Measurements from ENCODE around the gene ABR. TPM values are rescaled to one million over a fixed set of nuclear protein-coding genes. Genes with fewer than 3 reads are reported as not detected.
"Not testable (repeated sequence)": the region's sequence is repeated elsewhere in the genome, so short reads cannot be mapped to it uniquely, and the experiment has no call there.

ABR gene
- polyA plus RNA-seq, 3 donors, result 55.2 to 63.0 (median 58.7) TPM

DNA sequence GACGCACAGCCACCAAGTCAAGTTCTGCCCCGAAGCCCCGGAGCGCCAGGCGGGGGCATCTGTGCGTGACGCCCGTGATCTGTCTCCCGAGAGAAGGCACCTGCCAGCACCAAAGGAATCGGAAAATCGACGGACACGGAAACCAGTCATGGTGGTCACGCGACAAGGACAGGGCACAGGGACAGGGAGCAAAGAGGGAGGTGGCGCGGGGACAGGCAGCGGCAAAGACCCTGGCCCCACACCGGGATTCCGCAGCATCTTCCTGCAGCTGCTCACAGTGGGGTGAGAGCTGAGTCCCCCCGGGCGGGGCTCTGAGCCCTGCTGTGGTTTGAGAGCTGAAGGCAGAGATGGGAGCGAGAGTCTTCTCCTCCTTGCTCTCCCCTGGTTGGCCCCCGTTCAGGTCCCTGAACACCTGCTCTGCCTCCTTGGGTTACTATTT, 56.4 kb downstream of the ABR start:
- no peak for DNase-seq

GRCh38 chr17:1122533-1123392, 57.0 kb downstream of the ABR start:
- peak; percentile 62 for DNase-seq

GRCh38 chr17:1121442-1121817, 58.4 kb downstream of the ABR start:
- not testable (repeated sequence) for DNase-seq

GRCh38 chr17:1120596-1121441, 59.0 kb downstream of the ABR start:
- DNase-seq, result no peak

GRCh38 chr17:1119924-1120323, 59.9 kb downstream of the ABR start:
- DNase-seq, result no peak

- no peak for DNase-seq
Measured at GRCh38 chr17:1116602-1117001, 63.2 kb downstream of the ABR start.

GRCh38 chr17:1112875-1113274, 66.9 kb downstream of the ABR start:
- no peak for DNase-seq

DNA sequence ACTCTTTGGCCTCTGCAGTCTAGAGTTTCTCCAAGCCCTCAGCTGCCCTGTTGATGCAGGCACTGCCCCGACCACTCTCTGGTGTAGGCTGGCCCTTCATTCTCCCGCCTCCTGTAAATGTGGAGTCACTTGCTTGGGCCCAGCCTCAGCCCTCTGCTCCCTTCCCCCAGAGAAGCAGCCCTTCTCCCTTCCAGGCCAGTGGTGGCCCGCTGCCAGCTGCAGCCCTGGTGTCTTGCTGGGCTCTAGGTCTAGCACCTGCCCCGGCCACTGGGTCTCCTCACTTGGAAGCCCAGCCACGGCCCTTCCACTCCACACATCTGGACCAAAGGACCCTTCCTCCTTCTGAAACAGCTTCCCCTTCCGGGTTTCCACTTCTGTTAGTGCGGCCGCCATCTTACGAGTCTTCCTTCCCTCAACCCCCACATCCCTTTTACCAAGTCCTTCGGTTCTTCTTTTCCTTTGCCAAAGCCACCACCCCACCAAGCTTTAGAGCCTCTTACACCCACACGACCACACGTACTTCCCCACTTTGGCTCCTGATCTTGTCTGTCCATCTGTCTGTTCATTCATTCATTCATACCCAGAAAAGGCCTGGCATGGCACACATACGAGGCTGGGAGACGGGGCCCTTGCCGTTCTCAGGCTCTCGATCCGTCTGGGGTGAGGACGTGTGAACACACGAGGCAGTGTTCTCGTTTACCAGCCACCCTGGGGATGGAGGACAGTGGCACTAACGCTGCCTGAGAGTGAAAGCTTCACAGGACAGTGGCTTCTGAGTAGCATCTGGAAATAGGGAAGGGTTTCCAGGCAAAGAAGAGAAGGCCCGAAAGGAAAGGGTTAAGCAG, 68.0 kb downstream of the ABR start:
- DNase-seq, result no peak

- DNase-seq, result peak; percentile 42
Measured at GRCh38 chr17:1110862-1111598, 68.8 kb downstream of the ABR start.

- no peak for DNase-seq
Measured at GRCh38 chr17:1110541-1110861, 69.3 kb downstream of the ABR start.

GRCh38 chr17:1109606-1110540, 69.9 kb downstream of the ABR start:
- peak; percentile 42 for DNase-seq

DNA sequence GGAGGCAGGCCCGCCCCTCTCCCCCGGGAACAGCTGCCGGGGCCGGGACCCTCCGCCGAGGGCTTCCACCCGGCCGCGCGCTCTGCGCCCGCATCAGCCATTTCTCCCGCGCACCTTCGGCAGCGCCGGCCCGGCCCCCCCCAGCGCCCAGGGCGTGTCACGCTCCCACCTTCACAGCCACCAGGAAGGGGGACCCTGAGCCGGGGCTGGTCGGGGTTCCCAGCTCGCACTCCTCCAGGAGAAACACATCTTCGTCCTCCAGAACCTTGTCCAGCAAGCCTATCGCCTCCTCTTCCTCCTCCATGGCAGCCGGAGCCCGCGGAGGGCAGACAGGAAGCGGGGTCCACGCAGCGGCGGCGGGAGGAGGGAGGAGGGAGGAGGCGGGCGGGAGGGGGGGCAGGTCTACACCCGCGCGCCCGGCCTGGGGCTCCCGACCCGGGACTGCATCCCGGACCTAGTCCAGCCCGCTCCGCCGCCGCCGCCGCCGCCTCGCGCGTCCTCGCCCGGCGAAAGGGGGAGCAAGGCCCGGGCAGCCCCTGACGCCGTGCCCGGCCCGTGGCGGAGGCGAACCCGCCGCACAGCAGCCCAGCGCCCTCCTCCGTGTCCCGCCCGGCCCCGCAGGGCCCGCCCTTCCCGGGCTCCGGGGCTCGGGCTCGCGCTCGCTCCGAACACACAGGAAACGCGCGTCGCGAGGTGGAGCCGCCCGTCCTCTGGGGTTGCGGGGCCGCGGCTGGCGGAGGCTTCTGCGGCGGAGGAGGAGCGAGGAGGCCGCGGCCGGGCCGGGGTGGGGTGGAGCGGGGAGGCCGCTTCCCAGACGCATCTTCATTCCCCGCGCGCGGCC, 70.8 kb downstream of the ABR start:
- no peak for DNase-seq

DNA sequence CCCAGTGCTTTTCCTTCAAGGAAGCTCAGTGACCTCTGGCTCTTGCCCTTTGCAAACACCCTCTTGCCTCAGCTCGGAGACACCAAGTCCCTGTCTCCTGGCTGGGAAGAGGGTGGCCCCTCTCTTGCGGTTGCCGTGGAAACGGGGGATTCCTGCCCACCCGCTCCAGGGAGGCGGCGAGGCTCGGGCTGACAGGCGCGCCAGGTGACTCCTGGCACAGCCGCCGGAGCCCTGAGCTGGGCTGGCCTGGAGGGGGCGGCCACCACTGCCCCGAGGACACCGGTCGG, 71.4 kb downstream of the ABR start:
- DNase-seq, result no peak

DNA sequence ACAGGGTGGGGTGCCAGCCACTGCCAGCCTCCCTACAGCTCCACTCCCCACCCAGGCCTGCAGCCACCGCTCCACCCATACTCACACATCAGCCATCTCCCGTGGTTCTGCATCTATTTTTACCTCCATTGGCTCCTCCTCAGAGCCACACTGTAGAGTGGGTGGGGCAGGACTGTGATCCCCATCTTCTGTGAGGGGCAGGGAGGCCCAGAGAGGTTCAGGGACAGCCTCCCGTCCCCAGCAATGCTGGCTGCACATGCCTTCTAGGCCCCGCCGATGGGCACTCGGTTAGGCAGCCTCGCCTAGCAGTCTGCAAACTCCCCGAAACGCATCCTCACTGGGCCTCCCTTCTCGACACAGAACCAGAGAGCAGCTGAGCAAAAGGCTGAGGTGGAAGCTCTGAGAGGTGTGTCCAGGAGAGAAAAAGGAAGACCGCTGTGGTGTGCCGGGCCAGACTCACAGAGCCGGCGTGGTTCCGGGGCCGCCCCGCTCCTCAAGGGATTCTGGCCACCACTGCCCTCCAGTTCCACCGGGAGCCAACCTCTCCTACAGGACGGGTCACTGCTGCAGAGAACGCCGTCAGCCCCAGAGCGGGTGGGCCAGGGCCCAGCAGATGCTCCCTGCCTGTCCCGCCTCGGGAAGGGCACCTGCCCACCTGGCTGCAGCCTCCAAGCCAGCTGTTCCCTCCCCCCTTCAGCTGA, 71.9 kb downstream of the ABR start:
- no peak for DNase-seq

DNA sequence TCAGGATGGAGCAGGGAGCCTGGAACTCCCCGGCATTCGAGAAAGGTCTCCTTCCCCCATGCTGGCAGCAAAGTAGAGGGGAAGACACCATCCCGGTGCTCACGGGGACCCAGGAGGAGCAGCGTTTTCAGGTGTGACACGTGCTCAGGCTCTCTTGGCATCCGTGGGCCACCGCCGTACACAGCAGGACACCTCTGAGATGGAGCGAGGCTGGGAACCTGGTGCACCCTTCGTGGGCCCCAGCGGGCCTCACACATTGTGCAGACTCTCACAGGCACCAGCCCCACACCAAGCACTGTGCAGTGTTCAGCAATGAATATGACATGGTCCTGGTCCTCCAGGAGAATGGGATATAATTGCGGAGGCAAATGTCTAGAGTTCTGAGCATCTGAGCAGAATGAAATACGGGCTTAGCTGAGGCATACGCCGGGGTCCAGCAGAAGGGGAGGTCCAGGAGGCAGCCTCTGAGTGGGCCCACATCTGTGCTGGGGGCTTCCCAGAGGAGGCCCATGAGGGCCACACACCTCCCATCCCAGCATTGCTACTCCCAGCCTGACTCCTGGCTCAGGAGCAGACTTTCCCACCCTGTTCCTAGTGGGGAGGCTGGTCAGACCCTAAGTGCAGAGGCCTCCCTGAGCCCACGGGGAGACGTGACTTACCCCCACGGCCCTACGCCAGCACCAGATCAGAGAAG, 72.6 kb downstream of the ABR start:
- DNase-seq, result no peak

DNA sequence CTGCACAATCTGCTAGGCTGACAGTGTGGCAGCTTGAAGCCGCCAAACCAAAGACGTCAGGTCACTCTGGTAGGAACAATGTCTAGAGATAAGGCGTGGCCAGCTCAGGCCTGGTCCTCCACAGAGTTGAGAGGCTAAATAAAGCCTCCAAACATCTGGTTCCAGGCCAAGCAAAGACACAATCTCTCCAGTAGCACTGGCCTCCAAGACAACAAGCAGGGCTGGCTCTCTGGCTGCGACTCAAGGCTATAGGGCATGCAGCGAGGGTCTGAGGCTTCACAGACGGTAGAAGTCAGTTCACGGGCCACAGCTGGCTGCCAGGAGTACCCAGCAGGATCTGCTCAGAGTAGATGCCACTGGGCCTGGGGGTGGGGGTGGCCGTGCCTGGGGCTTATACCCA, 75.6 kb downstream of the ABR start:
- no peak for DNase-seq

DNA sequence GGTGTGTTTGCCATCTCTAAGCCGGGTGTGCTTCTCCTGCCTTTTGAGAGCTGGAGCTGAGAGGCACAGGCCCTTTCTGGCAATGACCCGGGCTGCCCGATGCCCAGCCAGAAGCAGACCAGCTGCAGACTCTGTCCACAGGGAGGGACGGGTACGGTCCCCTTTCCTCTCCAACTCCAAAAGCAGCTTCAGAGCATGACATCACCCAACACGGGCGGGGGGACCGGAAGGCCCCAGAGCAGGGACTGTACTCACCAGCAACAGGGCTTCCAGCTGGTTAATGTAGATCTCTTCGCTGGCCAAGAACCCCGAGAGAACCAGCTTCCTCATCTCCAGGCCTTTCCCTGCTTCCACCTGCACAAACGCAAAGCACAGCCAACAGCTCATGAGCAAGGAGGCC, 79.4 kb downstream of the ABR start:
- DNase-seq, result no peak

GRCh38 chr17:1099242-1099641, 80.5 kb downstream of the ABR start:
- DNase-seq, result no peak

Measured in renal pelvis (tissue), 4 donors.